ENCODE data around the gene CAPN2.

CAPN2 gene

DNA sequence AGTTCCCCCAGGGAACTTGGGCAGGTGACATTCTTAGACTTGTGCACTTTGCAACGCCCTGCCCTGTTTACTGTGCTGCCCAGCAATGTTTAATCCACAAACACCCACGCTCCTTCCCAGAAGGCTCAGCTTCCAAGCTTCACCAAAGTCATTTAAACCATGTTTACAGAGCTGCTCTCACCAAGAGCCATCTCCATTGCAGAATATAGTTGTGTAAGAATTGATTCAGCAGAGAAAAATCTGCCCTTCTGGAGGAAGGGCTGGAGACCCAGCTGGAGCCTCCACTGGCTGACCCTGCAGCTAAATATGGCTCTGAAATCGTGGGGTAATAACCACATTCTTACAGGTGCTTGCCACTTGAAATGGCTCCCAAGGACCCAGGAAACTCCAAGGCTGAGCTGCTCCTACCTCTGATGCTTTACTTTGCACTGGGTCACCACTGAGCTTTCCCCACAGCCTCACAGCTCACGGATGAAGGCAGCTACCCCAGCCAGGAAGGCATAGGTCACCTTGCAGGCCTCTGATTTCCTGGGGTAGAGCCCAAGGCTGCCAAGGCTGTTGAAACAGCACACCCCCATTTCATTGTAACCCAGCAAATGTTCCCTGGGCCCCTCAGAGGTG is 8.7 kb downstream of the CAPN2 start:
- no peaks in the 10 kb centered on the region for H3K27me3 ChIP-seq (ENCODE audit: insufficient read depth, poor library complexity, severe bottlenecking)
- H3K27ac ChIP-seq (replicated peaks) = no peak overlapping the region
- no peak for DNase-seq (ENCODE audit: low read depth in 1 of 2, low spot score in 1 of 2)
- no peak overlapping the region for H3K4me3 ChIP-seq (replicated peaks; ENCODE audit: insufficient read depth, low read length)
- TF ChIP-seq, protein P1, sequence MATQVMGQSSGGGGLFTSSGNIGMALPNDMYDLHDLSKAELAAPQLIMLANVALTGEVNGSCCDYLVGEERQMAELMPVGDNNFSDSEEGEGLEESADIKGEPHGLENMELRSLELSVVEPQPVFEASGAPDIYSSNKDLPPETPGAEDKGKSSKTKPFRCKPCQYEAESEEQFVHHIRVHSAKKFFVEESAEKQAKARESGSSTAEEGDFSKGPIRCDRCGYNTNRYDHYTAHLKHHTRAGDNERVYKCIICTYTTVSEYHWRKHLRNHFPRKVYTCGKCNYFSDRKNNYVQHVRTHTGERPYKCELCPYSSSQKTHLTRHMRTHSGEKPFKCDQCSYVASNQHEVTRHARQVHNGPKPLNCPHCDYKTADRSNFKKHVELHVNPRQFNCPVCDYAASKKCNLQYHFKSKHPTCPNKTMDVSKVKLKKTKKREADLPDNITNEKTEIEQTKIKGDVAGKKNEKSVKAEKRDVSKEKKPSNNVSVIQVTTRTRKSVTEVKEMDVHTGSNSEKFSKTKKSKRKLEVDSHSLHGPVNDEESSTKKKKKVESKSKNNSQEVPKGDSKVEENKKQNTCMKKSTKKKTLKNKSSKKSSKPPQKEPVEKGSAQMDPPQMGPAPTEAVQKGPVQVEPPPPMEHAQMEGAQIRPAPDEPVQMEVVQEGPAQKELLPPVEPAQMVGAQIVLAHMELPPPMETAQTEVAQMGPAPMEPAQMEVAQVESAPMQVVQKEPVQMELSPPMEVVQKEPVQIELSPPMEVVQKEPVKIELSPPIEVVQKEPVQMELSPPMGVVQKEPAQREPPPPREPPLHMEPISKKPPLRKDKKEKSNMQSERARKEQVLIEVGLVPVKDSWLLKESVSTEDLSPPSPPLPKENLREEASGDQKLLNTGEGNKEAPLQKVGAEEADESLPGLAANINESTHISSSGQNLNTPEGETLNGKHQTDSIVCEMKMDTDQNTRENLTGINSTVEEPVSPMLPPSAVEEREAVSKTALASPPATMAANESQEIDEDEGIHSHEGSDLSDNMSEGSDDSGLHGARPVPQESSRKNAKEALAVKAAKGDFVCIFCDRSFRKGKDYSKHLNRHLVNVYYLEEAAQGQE (IDR thresholded peaks at IDR 0.05; ENCODE audit: insufficient replicate concordance, low read depth) = no peak
- TF ChIP-seq SPI1 (IDR thresholded peaks at IDR 0.05; ENCODE audit: borderline replicate concordance, low read depth) = no peak
- no peak for TF ChIP-seq GABPA (IDR thresholded peaks at IDR 0.05; ENCODE audit: low read depth)
- no peak for TF ChIP-seq POLR2AphosphoS5 (IDR thresholded peaks at IDR 0.05; ENCODE audit: low read depth)
- TF ChIP-seq, protein P2, sequence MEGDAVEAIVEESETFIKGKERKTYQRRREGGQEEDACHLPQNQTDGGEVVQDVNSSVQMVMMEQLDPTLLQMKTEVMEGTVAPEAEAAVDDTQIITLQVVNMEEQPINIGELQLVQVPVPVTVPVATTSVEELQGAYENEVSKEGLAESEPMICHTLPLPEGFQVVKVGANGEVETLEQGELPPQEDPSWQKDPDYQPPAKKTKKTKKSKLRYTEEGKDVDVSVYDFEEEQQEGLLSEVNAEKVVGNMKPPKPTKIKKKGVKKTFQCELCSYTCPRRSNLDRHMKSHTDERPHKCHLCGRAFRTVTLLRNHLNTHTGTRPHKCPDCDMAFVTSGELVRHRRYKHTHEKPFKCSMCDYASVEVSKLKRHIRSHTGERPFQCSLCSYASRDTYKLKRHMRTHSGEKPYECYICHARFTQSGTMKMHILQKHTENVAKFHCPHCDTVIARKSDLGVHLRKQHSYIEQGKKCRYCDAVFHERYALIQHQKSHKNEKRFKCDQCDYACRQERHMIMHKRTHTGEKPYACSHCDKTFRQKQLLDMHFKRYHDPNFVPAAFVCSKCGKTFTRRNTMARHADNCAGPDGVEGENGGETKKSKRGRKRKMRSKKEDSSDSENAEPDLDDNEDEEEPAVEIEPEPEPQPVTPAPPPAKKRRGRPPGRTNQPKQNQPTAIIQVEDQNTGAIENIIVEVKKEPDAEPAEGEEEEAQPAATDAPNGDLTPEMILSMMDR (IDR thresholded peaks at IDR 0.05; ENCODE audit: insufficient read depth, low read length) = no peak

DNA sequence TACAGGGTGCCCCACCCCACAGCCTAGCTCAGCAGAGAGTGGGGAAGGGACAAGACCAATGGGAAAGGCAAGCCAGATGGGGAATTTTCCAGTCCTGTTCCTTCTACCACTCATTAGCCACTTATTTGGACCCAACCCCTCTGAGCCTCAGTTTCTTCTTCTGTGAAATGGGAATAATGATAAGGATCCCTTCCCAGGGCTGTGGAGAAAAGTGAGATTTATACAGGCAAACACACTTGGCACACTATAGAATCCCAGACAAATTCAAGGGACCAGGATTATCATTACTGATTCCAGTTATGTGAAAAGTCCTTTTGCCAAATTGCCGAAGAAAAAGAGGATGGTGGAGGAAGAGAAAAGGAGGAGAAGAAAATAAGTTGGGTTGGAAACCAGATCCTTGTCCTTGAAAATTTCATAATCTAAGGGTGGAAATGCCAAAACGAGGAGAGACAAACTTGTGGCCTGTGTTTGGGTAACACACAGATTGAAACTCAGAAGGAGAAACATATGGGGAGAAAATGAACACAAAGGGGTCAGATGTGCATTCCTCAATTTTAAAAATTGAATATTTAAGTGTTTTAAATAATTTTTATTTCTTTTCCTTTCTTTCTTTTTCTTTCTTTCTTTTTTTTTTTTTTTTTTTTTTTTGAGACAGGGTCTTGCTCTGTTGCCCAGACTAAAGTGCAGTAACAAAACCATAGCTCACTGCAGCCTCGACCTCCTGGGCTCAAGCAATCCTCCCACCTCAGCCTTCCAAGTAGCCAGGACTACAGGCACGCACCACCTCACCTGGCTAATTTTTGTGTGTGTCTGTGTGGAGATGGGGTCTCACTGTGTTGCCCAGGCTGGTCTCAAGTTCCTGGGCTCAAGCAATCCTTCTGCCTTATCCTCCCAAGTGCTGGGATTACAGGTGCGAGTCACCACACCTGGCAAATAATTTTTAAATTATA is 9.6 kb downstream of the CAPN2 start:
- TF ChIP-seq SPI1 (IDR thresholded peaks at IDR 0.05; ENCODE audit: borderline replicate concordance, low read depth) (no peak), POLR2AphosphoS5 (IDR thresholded peaks at IDR 0.05; ENCODE audit: low read depth) (no peak), GABPA (IDR thresholded peaks at IDR 0.05; ENCODE audit: low read depth) (no peak)
- TF ChIP-seq, protein P2 (IDR thresholded peaks at IDR 0.05; ENCODE audit: insufficient read depth, low read length) = no peak
- TF ChIP-seq, protein P1 (IDR thresholded peaks at IDR 0.05; ENCODE audit: insufficient replicate concordance, low read depth) = no peak
- no peaks in the 10 kb centered on the region for H3K27me3 ChIP-seq (ENCODE audit: insufficient read depth, poor library complexity, severe bottlenecking)
- no peak for DNase-seq (ENCODE audit: low read depth in 1 of 2, low spot score in 1 of 2)
- H3K27ac ChIP-seq (replicated peaks) = no peak overlapping the region
- no peak overlapping the region for H3K4me3 ChIP-seq (replicated peaks; ENCODE audit: insufficient read depth, low read length)

- Histone ChIP-seq H3K27ac (replicated peaks) (no peak overlapping the region), H3K27me3 (ENCODE audit: insufficient read depth, poor library complexity, severe bottlenecking) (no peaks in the 10 kb centered on the region), H3K4me3 (replicated peaks; ENCODE audit: insufficient read depth, low read length) (no peak overlapping the region)
- no peak for DNase-seq (ENCODE audit: low read depth in 1 of 2, low spot score in 1 of 2)
- TF ChIP-seq POLR2AphosphoS5 (IDR thresholded peaks at IDR 0.05; ENCODE audit: low read depth) = no peak
- TF ChIP-seq, protein P2 (IDR thresholded peaks at IDR 0.05; ENCODE audit: insufficient read depth, low read length) = no peak
- TF ChIP-seq, protein P1 (IDR thresholded peaks at IDR 0.05; ENCODE audit: insufficient replicate concordance, low read depth) = no peak
- TF ChIP-seq SPI1 (IDR thresholded peaks at IDR 0.05; ENCODE audit: borderline replicate concordance, low read depth) = no peak
- TF ChIP-seq GABPA (IDR thresholded peaks at IDR 0.05; ENCODE audit: low read depth) = no peak
Observed at GRCh38 chr1:223723351-223723904, 11.1 kb downstream of the CAPN2 start.
